Colonic mucosa (tissue), 4 donors: ENCODE data around the gene TMEM132C. TPM values are rescaled to one million over a fixed set of nuclear protein-coding genes. Genes with fewer than 3 reads are reported as not detected.
A peak's percentile ranks its signal among the peaks of the same experiment; 100 is the strongest.

Experiments
- DNase-seq: peaks from one replicate; pipeline ENCODE4 v3.0.0-alpha.2; 2020
- H3K27ac ChIP-seq: fragments of 200-600 bp; one replicate; pipeline ENCODE4 v1.8.0; 2021
- H3K27me3 ChIP-seq: fragments of 200-600 bp; one replicate; pipeline ENCODE4 v1.8.0; 2021
- H3K36me3 ChIP-seq: fragments of 200-600 bp; one replicate; pipeline ENCODE4 v1.8.0; 2021
- H3K4me1 ChIP-seq: fragments of 200-600 bp; one replicate; pipeline ENCODE4 v1.8.0; 2021; ENCODE audit warnings: mild to moderate bottlenecking
- H3K4me3 ChIP-seq: fragments of 200-600 bp; one replicate; pipeline ENCODE4 v1.8.0; 2021
- H3K9ac ChIP-seq, 2 donors: one replicate each; pipeline ENCODE4 v1.7.0; 2013; ENCODE audit warnings: control low read depth in 2 of 2, low read depth in 2 of 2, low read length in 2 of 2
- H3K9me3 ChIP-seq: fragments of 200-600 bp; one replicate; pipeline ENCODE4 v1.8.0; 2021
- CTCF ChIP-seq: fragments of 200-600 bp; IDR thresholded peaks from one replicate; pipeline ENCODE4 v1.8.0; 2022; ENCODE audit warnings: antibody characterized with exemption, mild to moderate bottlenecking
- intact Hi-C: fragments of 100-400 bp; cut with DNase I; formaldehyde crosslinking; loops from one replicate; pipeline ENCODE4 v1.14.1; 2022
- total RNA-seq, 2 donors: library from RNA; stranded (reverse); fragmentation: NEBNext Ultra II Directional in 1 of 2; extraction: Animal tissue kit (Norgen Biotek cat#: 25700) in 1 of 2; gene quantifications; one replicate each; pipeline ENCODE4 v1.2.1, GENCODE V29; 2021
- donor health status: healthy.
- donor health status: DM: no; HTN: no; CAD: no.
- donor health status: DM: no; HTN: no; CAD: no.

The TMEM132C gene
- total RNA-seq, 2 donors from 2014 or later, result 0.25 to 0.42 TPM

GRCh38 chr12:128387811-128388422 is 120.9 kb downstream of the TMEM132C start:
- peak; percentile 46 for DNase-seq
- Histone ChIP-seq H3K4me1 (no peaks in the 10 kb centered on the region), H3K27me3 (no peaks in the 10 kb centered on the region), H3K9ac (no peak overlapping the region), H3K27ac (no peak overlapping the region), H3K9me3 (no peaks in the 10 kb centered on the region), H3K4me3 (no peak overlapping the region), H3K36me3 (no peaks in the 10 kb centered on the region)
- intact Hi-C loops, result no loop called here
- TF ChIP-seq CTCF, result peak; percentile 39

GRCh38 chr12:128388461-128389000 is 121.6 kb downstream of the TMEM132C start:
- Histone ChIP-seq H3K27ac (no peak overlapping the region), H3K36me3 (no peaks in the 10 kb centered on the region), H3K4me1 (no peaks in the 10 kb centered on the region), H3K27me3 (no peaks in the 10 kb centered on the region), H3K9me3 (no peaks in the 10 kb centered on the region), H3K9ac (no peak overlapping the region), H3K4me3 (no peak overlapping the region)
- intact Hi-C loops, result no loop called here
- DNase-seq, result no peak
- TF ChIP-seq CTCF, result no peak

GRCh38 chr12:128393346-128393745 is 126.4 kb downstream of the TMEM132C start:
- H3K9ac ChIP-seq, result no peak overlapping the region
- H3K9me3 ChIP-seq, result no peaks in the 10 kb centered on the region
- intact Hi-C loops, result no loop called here
- no peaks in the 10 kb centered on the region for H3K27me3 ChIP-seq
- no peak for DNase-seq
- H3K36me3 ChIP-seq, result no peaks in the 10 kb centered on the region
- H3K4me3 ChIP-seq, result no peak overlapping the region
- H3K4me1 ChIP-seq, result no peaks in the 10 kb centered on the region
- H3K27ac ChIP-seq, result no peak overlapping the region
- no peak for TF ChIP-seq CTCF

GRCh38 chr12:128394137-128394536 is 127.2 kb downstream of the TMEM132C start:
- no peaks in the 10 kb centered on the region for H3K9me3 ChIP-seq
- no peaks in the 10 kb centered on the region for H3K36me3 ChIP-seq
- H3K9ac ChIP-seq, result no peak overlapping the region
- TF ChIP-seq CTCF, result no peak
- no peak for DNase-seq
- H3K27me3 ChIP-seq, result no peaks in the 10 kb centered on the region
- no peak overlapping the region for H3K4me3 ChIP-seq
- H3K27ac ChIP-seq, result no peak overlapping the region
- no peaks in the 10 kb centered on the region for H3K4me1 ChIP-seq
- intact Hi-C loops, result no loop called here

GRCh38 chr12:128399253-128399652 is 132.3 kb downstream of the TMEM132C start:
- Histone ChIP-seq H3K9ac (no peak overlapping the region), H3K4me1 (no peaks in the 10 kb centered on the region), H3K9me3 (no peaks in the 10 kb centered on the region), H3K27ac (no peak overlapping the region), H3K36me3 (no peaks in the 10 kb centered on the region), H3K4me3 (no peak overlapping the region), H3K27me3 (no peaks in the 10 kb centered on the region)
- intact Hi-C loops, result no loop called here
- DNase-seq, result no peak
- TF ChIP-seq CTCF, result no peak
